ENCODE data around the gene SNX10. TPM values are rescaled to one million over a fixed set of nuclear protein-coding genes. Genes with fewer than 3 reads are reported as not detected.
A peak's percentile ranks its signal among the peaks of the same experiment; 100 is the strongest.

The SNX10 gene
- total RNA-seq, 1 experiment from 2014 or later, result 9.8 TPM

DNA sequence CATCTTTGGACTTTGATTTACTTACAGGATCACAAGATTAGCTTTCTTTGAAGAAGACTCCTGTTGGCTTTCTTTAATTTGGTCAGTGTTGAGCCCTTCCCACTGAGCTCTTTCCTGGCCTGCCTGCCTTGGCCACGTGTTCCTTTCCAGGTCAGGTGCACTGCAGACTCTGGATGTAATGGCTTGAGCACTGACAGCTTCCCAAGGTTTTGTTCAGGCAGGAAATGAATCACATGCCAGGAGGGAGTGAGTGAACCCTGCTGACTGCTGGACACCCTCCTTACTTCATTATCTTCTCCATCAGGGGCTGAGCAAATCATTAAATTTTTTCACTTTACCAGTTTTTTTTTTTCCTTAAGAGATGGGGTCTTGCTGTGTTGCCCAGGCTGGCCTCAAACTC, 29.8 kb downstream of the SNX10 start:
- Histone ChIP-seq H3F3A (ENCODE audit: insufficient read depth, low read depth) (no peaks in the 10 kb centered on the region), H2AFZ (0 out of 2 replicates have a peak overlapping the region, but pooled peaks have one; percentile 46), H3K79me2 (ENCODE audit: low read depth) (no peaks in the 10 kb centered on the region), H3K27ac (no peak overlapping the region), H4K20me1 (ENCODE audit: insufficient read depth) (no peaks in the 10 kb centered on the region), H3K27me3 (ENCODE audit: insufficient read depth, low read depth) (no peaks in the 10 kb centered on the region), H3K4me1 (replicated peaks; ENCODE audit: insufficient read depth) (no peaks in the 10 kb centered on the region), H3K9me3 (ENCODE audit: insufficient read depth, low read depth) (no peaks in the 10 kb centered on the region), H3K9me2 (ENCODE audit: insufficient read depth) (no peaks in the 10 kb centered on the region), H3K36me3 (ENCODE audit: low read depth) (no peaks in the 10 kb centered on the region), H3K4me3 (no peak overlapping the region), H3K4me2 (no peak overlapping the region)
- intact Hi-C loops (cut with micrococcal nuclease; ENCODE audit: unreplicated experiment), result no loop called here
- TF ChIP-seq EZH2 (IDR thresholded peaks at IDR 0.05; ENCODE audit: low read depth), result no peak
- TF ChIP-seq, protein P1, sequence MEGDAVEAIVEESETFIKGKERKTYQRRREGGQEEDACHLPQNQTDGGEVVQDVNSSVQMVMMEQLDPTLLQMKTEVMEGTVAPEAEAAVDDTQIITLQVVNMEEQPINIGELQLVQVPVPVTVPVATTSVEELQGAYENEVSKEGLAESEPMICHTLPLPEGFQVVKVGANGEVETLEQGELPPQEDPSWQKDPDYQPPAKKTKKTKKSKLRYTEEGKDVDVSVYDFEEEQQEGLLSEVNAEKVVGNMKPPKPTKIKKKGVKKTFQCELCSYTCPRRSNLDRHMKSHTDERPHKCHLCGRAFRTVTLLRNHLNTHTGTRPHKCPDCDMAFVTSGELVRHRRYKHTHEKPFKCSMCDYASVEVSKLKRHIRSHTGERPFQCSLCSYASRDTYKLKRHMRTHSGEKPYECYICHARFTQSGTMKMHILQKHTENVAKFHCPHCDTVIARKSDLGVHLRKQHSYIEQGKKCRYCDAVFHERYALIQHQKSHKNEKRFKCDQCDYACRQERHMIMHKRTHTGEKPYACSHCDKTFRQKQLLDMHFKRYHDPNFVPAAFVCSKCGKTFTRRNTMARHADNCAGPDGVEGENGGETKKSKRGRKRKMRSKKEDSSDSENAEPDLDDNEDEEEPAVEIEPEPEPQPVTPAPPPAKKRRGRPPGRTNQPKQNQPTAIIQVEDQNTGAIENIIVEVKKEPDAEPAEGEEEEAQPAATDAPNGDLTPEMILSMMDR (conservative IDR thresholded peaks at IDR 0.05), result no peak
- CTCF ChIA-PET, result no interaction called here
- POLR2A ChIA-PET (ENCODE audit: unreplicated experiment), result interaction anchor here (0.7 kb wide), 1 partner anchor 62 kb away, joined by 3 read pairs; no protein-coding TSS in a partner anchor
- no peak for DNase-seq
- no TSS peak for BruUV-seq (replicated peaks)

GRCh38 chr7:26326211-26326610, 34.5 kb downstream of the SNX10 start:
- DNase-seq, result no peak
- CTCF ChIA-PET, result no interaction called here
- POLR2A ChIA-PET (ENCODE audit: unreplicated experiment), result no interaction called here

GRCh38 chr7:26328498-26329390, 37.1 kb downstream of the SNX10 start:
- Histone ChIP-seq H3K9me3 (ENCODE audit: insufficient read depth, low read depth) (no peaks in the 10 kb centered on the region), H3K4me2 (no peak overlapping the region), H3K27ac (no peak overlapping the region), H4K20me1 (ENCODE audit: insufficient read depth) (no peaks in the 10 kb centered on the region), H3K9me2 (ENCODE audit: insufficient read depth) (no peaks in the 10 kb centered on the region), H3K4me1 (replicated peaks; ENCODE audit: insufficient read depth) (no peaks in the 10 kb centered on the region), H3K4me3 (no peak overlapping the region), H2AFZ (no peak overlapping the region), H3K36me3 (ENCODE audit: low read depth) (no peaks in the 10 kb centered on the region), H3F3A (ENCODE audit: insufficient read depth, low read depth) (no peaks in the 10 kb centered on the region), H3K27me3 (ENCODE audit: insufficient read depth, low read depth) (no peaks in the 10 kb centered on the region), H3K79me2 (ENCODE audit: low read depth) (no peaks in the 10 kb centered on the region)
- BruUV-seq (replicated peaks), result no TSS peak
- intact Hi-C loops (cut with micrococcal nuclease; ENCODE audit: unreplicated experiment), result no loop called here
- ChIA-PET CTCF (no interaction called here), POLR2A (ENCODE audit: unreplicated experiment) (no interaction called here)
- TF ChIP-seq, protein P1 (conservative IDR thresholded peaks at IDR 0.05), result peak; percentile 31; the same call in 1 of the 2 replicates
- TF ChIP-seq EZH2 (IDR thresholded peaks at IDR 0.05; ENCODE audit: low read depth), result no peak
- no peak for DNase-seq

More at GRCh38 chr7:26326211-26326610, 34.5 kb downstream of the SNX10 start:
- BruUV-seq (replicated peaks), result no TSS peak
- H3K4me3 ChIP-seq, result no peak overlapping the region
- intact Hi-C loops (cut with micrococcal nuclease; ENCODE audit: unreplicated experiment), result no loop called here
- no peaks in the 10 kb centered on the region for H3F3A ChIP-seq (ENCODE audit: insufficient read depth, low read depth)
- H3K79me2 ChIP-seq (ENCODE audit: low read depth), result no peaks in the 10 kb centered on the region
- H4K20me1 ChIP-seq (ENCODE audit: insufficient read depth), result no peaks in the 10 kb centered on the region
- H3K36me3 ChIP-seq (ENCODE audit: low read depth), result no peaks in the 10 kb centered on the region
- no peaks in the 10 kb centered on the region for H3K27me3 ChIP-seq (ENCODE audit: insufficient read depth, low read depth)
- TF ChIP-seq, protein P1 (conservative IDR thresholded peaks at IDR 0.05), result no peak
- no peak for TF ChIP-seq EZH2 (IDR thresholded peaks at IDR 0.05; ENCODE audit: low read depth)
- no peaks in the 10 kb centered on the region for H3K9me3 ChIP-seq (ENCODE audit: insufficient read depth, low read depth)
- H3K4me2 ChIP-seq, result no peak overlapping the region
- no peaks in the 10 kb centered on the region for H3K9me2 ChIP-seq (ENCODE audit: insufficient read depth)
- no peak overlapping the region for H3K27ac ChIP-seq
- no peaks in the 10 kb centered on the region for H3K4me1 ChIP-seq (replicated peaks; ENCODE audit: insufficient read depth)
- H2AFZ ChIP-seq, result no peak overlapping the region

Data from PC-9 (cell line).